ENCODE measurements around the gene GJD3. TPM values are rescaled to one million over a fixed set of nuclear protein-coding genes. Genes with fewer than 3 reads are reported as not detected.
A peak's percentile ranks its signal among the peaks of the same experiment; 100 is the strongest.

Gene GJD3
- total RNA-seq, 1 donor from 2014 or later = 1.1 TPM

DNA sequence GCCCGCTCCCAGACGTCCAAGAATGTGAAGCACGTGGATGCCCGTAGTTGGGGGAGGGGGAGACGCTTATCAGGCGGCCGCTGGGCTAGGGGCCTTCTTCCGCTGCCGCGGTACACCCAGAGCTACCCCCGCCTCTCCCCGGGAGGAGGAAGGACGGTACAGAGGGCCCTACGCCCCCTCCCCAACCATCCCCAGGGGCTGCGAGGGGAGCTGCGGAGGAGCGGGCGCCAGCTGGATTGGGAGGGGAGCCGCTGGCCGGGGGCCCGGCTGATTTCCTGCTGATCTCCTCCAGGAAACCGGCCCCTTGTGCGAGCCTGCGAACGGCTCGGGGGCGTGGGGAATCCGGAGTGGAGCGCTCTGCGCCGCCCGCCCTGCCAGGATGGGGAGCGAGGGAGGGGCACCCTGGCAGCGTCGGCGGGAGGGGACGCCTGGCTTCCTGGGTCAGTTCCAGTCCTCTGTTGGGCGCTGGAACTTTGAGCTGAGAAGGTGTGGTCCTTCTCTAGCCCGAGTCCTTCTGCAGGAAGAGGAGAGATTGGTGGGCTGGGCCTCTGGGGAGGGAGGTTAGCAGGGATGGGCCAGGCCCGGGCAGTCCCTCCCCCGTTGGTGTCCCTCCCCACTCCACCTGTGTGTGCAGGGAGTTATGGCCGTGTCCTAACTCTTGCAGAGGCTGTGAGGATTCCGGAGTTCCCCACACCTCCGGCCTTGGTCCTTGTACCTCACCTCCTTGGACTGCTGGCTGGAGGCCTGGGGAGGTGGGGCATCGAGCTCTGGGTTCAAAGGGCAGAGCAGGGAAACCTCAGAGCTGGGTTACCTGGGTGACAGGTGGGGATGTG lies 19.2 kb downstream of the GJD3 start:
- H3K9me3 Mint-ChIP-seq (ENCODE audit: unreplicated experiment) = no peaks in the 10 kb centered on the region
- peaks cover 63% of the 10 kb centered on the region for H3K4me1 Mint-ChIP-seq (ENCODE audit: unreplicated experiment)
- H3K36me3 Mint-ChIP-seq (ENCODE audit: low read depth, unreplicated experiment) = peaks cover 17% of the 10 kb centered on the region
- H3K27me3 Mint-ChIP-seq (ENCODE audit: unreplicated experiment) = peaks cover 22% of the 10 kb centered on the region
- peak overlapping the region; percentile 98 for H3K27ac Mint-ChIP-seq (ENCODE audit: unreplicated experiment)
- DNase-seq (ENCODE audit: low spot score) = peak; percentile 72
- TF ChIP-seq, protein P1, sequence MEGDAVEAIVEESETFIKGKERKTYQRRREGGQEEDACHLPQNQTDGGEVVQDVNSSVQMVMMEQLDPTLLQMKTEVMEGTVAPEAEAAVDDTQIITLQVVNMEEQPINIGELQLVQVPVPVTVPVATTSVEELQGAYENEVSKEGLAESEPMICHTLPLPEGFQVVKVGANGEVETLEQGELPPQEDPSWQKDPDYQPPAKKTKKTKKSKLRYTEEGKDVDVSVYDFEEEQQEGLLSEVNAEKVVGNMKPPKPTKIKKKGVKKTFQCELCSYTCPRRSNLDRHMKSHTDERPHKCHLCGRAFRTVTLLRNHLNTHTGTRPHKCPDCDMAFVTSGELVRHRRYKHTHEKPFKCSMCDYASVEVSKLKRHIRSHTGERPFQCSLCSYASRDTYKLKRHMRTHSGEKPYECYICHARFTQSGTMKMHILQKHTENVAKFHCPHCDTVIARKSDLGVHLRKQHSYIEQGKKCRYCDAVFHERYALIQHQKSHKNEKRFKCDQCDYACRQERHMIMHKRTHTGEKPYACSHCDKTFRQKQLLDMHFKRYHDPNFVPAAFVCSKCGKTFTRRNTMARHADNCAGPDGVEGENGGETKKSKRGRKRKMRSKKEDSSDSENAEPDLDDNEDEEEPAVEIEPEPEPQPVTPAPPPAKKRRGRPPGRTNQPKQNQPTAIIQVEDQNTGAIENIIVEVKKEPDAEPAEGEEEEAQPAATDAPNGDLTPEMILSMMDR (IDR thresholded peaks at IDR 0.05; ENCODE audit: unreplicated experiment) = no peak
- H3K4me3 Mint-ChIP-seq (ENCODE audit: unreplicated experiment) = peak overlapping the region; percentile 97

DNA sequence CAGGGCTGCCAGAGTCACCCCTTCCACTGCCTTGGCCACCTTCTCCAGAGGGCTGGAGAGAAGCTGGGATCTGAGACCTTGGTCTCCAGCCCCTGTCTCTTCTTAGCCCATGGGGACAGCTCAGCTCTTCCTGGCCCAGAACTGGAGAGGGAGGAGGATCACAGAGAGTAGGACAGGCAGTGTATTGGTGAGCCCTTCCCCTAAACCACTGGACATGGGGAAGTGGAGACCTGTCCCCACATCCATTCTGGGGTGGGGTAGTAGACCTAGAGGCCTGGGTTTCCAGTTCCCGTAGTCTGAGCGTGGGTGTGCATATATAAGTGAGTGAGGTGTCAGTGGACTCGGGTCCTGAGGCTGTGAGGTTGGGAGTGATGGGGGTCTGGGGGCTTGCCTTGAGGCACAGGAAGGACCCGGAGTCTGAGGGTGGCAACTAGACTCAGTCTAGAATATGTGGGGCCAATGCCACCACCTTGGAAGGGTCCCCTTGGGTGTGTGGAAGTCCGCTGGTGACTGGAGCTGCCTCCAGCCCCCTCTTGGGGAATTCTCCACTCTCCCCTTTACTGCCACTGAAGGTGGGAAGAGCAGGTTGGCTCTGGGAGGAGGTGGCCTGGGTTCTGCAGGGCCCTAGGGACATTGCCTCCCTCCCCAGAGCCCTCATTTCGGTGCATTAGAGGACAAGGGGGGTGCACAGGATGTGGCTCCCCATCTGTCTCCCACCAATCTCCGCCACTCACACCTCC lies 19.9 kb downstream of the GJD3 start:
- H3K9me3 Mint-ChIP-seq (ENCODE audit: unreplicated experiment) = no peaks in the 10 kb centered on the region
- peak overlapping the region; percentile 98 for H3K27ac Mint-ChIP-seq (ENCODE audit: unreplicated experiment)
- peak overlapping the region; percentile 97 for H3K4me3 Mint-ChIP-seq (ENCODE audit: unreplicated experiment)
- DNase-seq (ENCODE audit: low spot score) = no peak
- TF ChIP-seq, protein P1 (IDR thresholded peaks at IDR 0.05; ENCODE audit: unreplicated experiment) = no peak
- peaks cover 22% of the 10 kb centered on the region for H3K27me3 Mint-ChIP-seq (ENCODE audit: unreplicated experiment)
- H3K4me1 Mint-ChIP-seq (ENCODE audit: unreplicated experiment) = peaks cover 60% of the 10 kb centered on the region
- H3K36me3 Mint-ChIP-seq (ENCODE audit: low read depth, unreplicated experiment) = peaks cover 18% of the 10 kb centered on the region

DNA sequence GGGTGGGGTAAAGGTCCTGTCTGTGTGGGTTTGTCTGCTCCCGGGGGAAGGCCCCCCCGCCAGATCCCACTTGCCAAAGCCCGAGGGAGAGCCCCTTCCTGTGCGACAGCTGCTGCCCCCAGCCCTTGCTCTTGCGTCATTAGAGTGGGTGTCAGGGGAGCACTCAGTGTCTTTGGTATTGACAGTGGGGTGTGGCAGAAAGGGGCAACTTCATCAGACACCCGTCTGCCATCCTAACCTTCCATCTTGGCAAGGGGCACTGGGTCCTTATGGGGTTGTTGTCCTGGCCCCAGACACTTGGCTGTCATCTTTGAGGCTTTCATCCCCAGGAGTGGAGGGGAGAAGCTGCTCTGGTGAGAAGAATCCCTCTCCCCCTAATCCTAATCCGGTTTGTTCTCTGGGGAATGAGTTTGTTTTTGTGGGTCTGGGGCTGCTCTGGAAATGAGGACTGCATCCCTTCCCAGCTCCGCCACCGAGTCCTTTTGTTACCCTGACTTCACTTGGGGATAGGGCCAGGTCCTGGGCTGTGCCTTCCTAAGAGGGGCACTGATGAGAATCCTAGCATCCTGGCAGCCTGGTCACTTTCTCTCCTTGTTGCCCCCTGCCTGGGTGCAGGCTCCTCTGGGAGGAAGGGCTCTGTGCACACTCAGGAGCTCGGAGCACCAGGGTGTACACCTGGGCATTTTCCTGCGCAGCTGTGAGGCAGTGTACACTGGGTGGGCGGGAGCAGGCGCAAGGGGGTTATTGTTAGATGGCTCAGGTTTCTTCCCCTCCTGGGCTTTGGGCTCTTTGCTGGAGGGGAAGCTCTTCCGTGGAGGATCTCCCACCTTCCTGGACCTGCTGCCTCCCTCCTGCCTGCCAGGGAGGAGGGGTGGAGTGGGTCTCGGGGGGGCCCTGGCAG lies 21.1 kb downstream of the GJD3 start:
- Mint-ChIP-seq H3K27ac (ENCODE audit: unreplicated experiment) (peak overlapping the region; percentile 98), H3K27me3 (ENCODE audit: unreplicated experiment) (peaks cover 20% of the 10 kb centered on the region), H3K4me1 (ENCODE audit: unreplicated experiment) (peaks cover 57% of the 10 kb centered on the region), H3K4me3 (ENCODE audit: unreplicated experiment) (peak overlapping the region; percentile 97), H3K9me3 (ENCODE audit: unreplicated experiment) (no peaks in the 10 kb centered on the region), H3K36me3 (ENCODE audit: low read depth, unreplicated experiment) (peaks cover 13% of the 10 kb centered on the region)
- TF ChIP-seq, protein P1 (IDR thresholded peaks at IDR 0.05; ENCODE audit: unreplicated experiment) = no peak
- DNase-seq (ENCODE audit: low spot score) = no peak

DNA sequence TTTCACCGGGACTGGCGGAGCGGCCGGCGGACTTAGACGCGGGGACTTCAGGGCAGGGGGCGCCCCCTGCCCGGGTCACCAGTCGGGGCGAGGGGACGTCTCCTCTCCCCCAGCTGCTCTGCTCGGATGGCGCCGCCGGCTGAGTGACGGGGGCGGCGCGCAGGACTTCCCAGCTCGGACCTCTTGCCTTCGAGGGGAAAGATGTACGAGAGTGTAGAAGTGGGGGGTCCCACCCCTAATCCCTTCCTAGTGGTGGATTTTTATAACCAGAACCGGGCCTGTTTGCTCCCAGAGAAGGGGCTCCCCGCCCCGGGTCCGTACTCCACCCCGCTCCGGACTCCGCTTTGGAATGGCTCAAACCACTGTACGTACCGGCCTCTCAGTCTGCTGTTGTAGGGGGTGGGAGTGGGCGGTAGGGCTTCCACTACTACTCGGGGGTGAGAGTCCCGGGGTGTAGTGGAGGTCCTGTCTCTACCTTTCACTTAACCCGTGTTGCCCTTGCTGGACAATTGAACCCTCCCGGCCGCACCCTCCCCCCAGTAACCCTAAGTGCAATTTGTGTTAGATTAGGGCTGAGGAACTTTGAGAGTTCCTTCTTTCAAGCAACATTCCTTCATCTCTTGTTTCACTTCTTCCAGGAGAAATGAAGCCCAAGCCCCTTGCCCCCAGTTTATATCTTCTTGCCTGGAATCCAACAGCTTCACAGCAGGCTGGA lies 21.9 kb downstream of the GJD3 start:
- Mint-ChIP-seq H3K4me3 (ENCODE audit: unreplicated experiment) (peak overlapping the region; percentile 97), H3K9me3 (ENCODE audit: unreplicated experiment) (no peaks in the 10 kb centered on the region), H3K27me3 (ENCODE audit: unreplicated experiment) (peaks cover 19% of the 10 kb centered on the region), H3K27ac (ENCODE audit: unreplicated experiment) (peak overlapping the region; percentile 84), H3K36me3 (ENCODE audit: low read depth, unreplicated experiment) (peaks cover 13% of the 10 kb centered on the region), H3K4me1 (ENCODE audit: unreplicated experiment) (peaks cover 56% of the 10 kb centered on the region)
- no peak for DNase-seq (ENCODE audit: low spot score)
- TF ChIP-seq, protein P1 (IDR thresholded peaks at IDR 0.05; ENCODE audit: unreplicated experiment) = no peak
